ENCODE data around the gene RDH11. TPM values are rescaled to one million over a fixed set of nuclear protein-coding genes. Genes with fewer than 3 reads are reported as not detected.

RDH11 gene
- polyA plus RNA-seq, 1 of the 3 experiments (the other 2 are of a cell fraction), result 44.7 TPM

GRCh38 chr14:67744046-67744445 lies 48.5 kb upstream of the RDH11 start:
- DNase-seq, result no peak
- TF ChIP-seq USF1 (IDR thresholded peaks at IDR 0.05; ENCODE audit: borderline replicate concordance, low read depth) (no peak), REST (IDR thresholded peaks at IDR 0.05; ENCODE audit: low read depth, low read length) (no peak), CTCF (IDR thresholded peaks at IDR 0.05) (no peak), YY1 (IDR thresholded peaks at IDR 0.05; ENCODE audit: low read depth) (no peak), MXI1 (IDR thresholded peaks at IDR 0.05; ENCODE audit: low read depth, low read length) (no peak), ELF1 (IDR thresholded peaks at IDR 0.05) (no peak), NFIC (IDR thresholded peaks at IDR 0.05; ENCODE audit: borderline replicate concordance) (no peak), POLR2AphosphoS5 (IDR thresholded peaks at IDR 0.05; ENCODE audit: low read depth, low read length) (no peak), JUND (IDR thresholded peaks at IDR 0.05) (no peak), RCOR1 (IDR thresholded peaks at IDR 0.05; ENCODE audit: low read length) (no peak), USF2 (IDR thresholded peaks at IDR 0.05; ENCODE audit: borderline replicate concordance, low read depth, low read length) (no peak), RFX5 (IDR thresholded peaks at IDR 0.05; ENCODE audit: low read length) (no peak), RAD21 (IDR thresholded peaks at IDR 0.05; ENCODE audit: low read length) (no peak), SMC3 (IDR thresholded peaks at IDR 0.05; ENCODE audit: low read depth, low read length) (no peak), GATA2 (CRISPR knock-in tag; IDR thresholded peaks at IDR 0.05) (no peak), CHD2 (IDR thresholded peaks at IDR 0.05; ENCODE audit: low read length, partially characterized antibody) (no peak)
- Histone ChIP-seq H2AFZ (ENCODE audit: low read depth) (no peak overlapping the region), H3K9me3 (no peaks in the 10 kb centered on the region), H4K20me1 (ENCODE audit: insufficient read depth) (no peaks in the 10 kb centered on the region), H3F3A (replicated peaks; ENCODE audit: insufficient read depth) (no peaks in the 10 kb centered on the region), H3K79me2 (ENCODE audit: insufficient read depth) (no peaks in the 10 kb centered on the region), H3K27ac (ENCODE audit: low read depth in 2 of 2, low read length in 1 of 2) (no peak overlapping the region), H3K9ac (no peak overlapping the region), H3K9me2 (no peaks in the 10 kb centered on the region), H3K4me3 (ENCODE audit: low read depth in 2 of 2, low read length in 1 of 2) (no peak overlapping the region), H3K36me3 (replicated peaks in 1 of 2; ENCODE audit: control insufficient read depth in 1 of 2, insufficient read depth in 2 of 2, low read length in 1 of 2) (peaks cover 12 to 13% of the 10 kb centered on the region in 2 experiments), H3K4me2 (no peak overlapping the region), H3K27me3 (ENCODE audit: insufficient read depth) (no peaks in the 10 kb centered on the region), H3K4me1 (ENCODE audit: control insufficient read depth in 1 of 2, insufficient read depth in 2 of 2, low read depth in 1 of 2, low read length in 1 of 2) (no peaks in the 10 kb centered on the region; a peak in 2 of 4 replicates)
- ChIA-PET POLR2A (no interaction called here), CTCF (interaction anchor here (1.7 kb wide), 1 partner anchor 40 kb away, joined by 5 read pairs; no protein-coding TSS in a partner anchor)
- WGBS (ENCODE audit: low lambda C conversion rate), result 36% methylated on average over 2 of the region's 2 CpGs

Measured in SK-N-SH (cell line).